ENCODE measurements around the gene CALML5.
"Not testable (repeated sequence)": the region's sequence is repeated elsewhere in the genome, so short reads cannot be mapped to it uniquely, and the experiment has no call there.

CALML5 gene

GRCh38 chr10:5482016-5482415 is 17.4 kb downstream of the CALML5 start:
- DNase-seq (ENCODE audit: low read depth, low spot score): no peak

- DNase-seq (ENCODE audit: low read depth, low spot score): no peak
Observed at GRCh38 chr10:5481121-5481520, 18.2 kb downstream of the CALML5 start.

GRCh38 chr10:5480162-5480941 is 19.0 kb downstream of the CALML5 start:
- no peak for DNase-seq (ENCODE audit: low read depth, low spot score)

GRCh38 chr10:5479481-5480161 is 19.7 kb downstream of the CALML5 start:
- no peak for DNase-seq (ENCODE audit: low read depth, low spot score)

GRCh38 chr10:5478694-5479305 is 20.6 kb downstream of the CALML5 start:
- no peak for DNase-seq (ENCODE audit: low read depth, low spot score)

- DNase-seq (ENCODE audit: low read depth, low spot score): no peak
Observed at GRCh38 chr10:5477948-5478693, 21.2 kb downstream of the CALML5 start.

GRCh38 chr10:5476918-5477525 is 22.3 kb downstream of the CALML5 start:
- DNase-seq (ENCODE audit: low read depth, low spot score): no peak

GRCh38 chr10:5475974-5476807 is 23.2 kb downstream of the CALML5 start:
- DNase-seq (ENCODE audit: low read depth, low spot score): not testable (repeated sequence)

GRCh38 chr10:5475088-5475487 is 24.3 kb downstream of the CALML5 start:
- DNase-seq (ENCODE audit: low read depth, low spot score): not testable (repeated sequence)

- not testable (repeated sequence) for DNase-seq (ENCODE audit: low read depth, low spot score)
Observed at GRCh38 chr10:5474642-5475041, 24.7 kb downstream of the CALML5 start.

GRCh38 chr10:5470062-5470751 is 29.2 kb downstream of the CALML5 start:
- DNase-seq (ENCODE audit: low read depth, low spot score): no peak

GRCh38 chr10:5469353-5470061 is 29.9 kb downstream of the CALML5 start:
- no peak for DNase-seq (ENCODE audit: low read depth, low spot score)

GRCh38 chr10:5468262-5469106 is 30.9 kb downstream of the CALML5 start:
- no peak for DNase-seq (ENCODE audit: low read depth, low spot score)

GRCh38 chr10:5467634-5468255 is 31.6 kb downstream of the CALML5 start:
- DNase-seq (ENCODE audit: low read depth, low spot score): no peak

GRCh38 chr10:5467207-5467535 is 32.2 kb downstream of the CALML5 start:
- no peak for DNase-seq (ENCODE audit: low read depth, low spot score)

- DNase-seq (ENCODE audit: low read depth, low spot score): no peak
Observed at GRCh38 chr10:5466451-5467206, 32.7 kb downstream of the CALML5 start.

- no peak for DNase-seq (ENCODE audit: low read depth, low spot score)
Observed at GRCh38 chr10:5465976-5466450, 33.4 kb downstream of the CALML5 start.
